NCI-H2171 treated with DMSO at 0.1 percent for 48 hours (cell line): Measurements from ENCODE around the gene MVD.

Experiments used
- DNase-seq: peaks from one replicate; lab custom pipeline; 2025; lab: John Stamatoyannopoulos, UW

MVD gene

GRCh38 chr16:88605186-88606147, 57.4 kb downstream of the MVD start:
- no peak for DNase-seq

- no peak for DNase-seq
These were observed 60.8 kb downstream of the MVD start for GRCh38 chr16:88602091-88602490.
